Measurements from ENCODE around the gene DMXL2. TPM values are rescaled to one million over a fixed set of nuclear protein-coding genes. Genes with fewer than 3 reads are reported as not detected.
"Not testable (repeated sequence)": the region's sequence is repeated elsewhere in the genome, so short reads cannot be mapped to it uniquely, and the experiment has no call there.

The DMXL2 gene
- total RNA-seq, 1 donor: 54.9 TPM

DNA sequence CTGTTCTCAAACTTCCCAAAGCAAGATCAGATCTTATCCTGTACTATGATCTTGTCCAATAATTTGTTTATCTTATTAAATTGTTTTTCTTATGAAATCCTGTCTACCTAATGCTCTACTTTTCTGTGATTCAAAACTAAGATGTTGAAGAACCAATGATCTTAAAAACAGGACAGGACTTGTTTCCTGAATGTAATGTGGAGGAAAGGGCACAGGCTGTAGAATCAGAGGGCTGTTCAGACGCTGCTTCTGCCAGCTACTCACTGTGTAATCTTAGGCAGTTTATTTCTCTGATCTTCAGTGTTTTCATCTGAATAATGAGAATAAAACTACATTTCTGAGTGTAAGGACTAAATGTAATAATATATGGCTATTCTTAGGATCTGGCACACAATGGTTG, 20.1 kb upstream of the DMXL2 start:
- Histone ChIP-seq H3K27me3 (ENCODE audit: insufficient read depth, low read length) (no peaks in the 10 kb centered on the region), H3K4me3 (ENCODE audit: low read length) (no peak overlapping the region), H3K9me3 (ENCODE audit: low read depth, low read length) (no peaks in the 10 kb centered on the region), H3K4me1 (ENCODE audit: insufficient read depth, low read length) (peaks cover 19% of the 10 kb centered on the region)

DNA sequence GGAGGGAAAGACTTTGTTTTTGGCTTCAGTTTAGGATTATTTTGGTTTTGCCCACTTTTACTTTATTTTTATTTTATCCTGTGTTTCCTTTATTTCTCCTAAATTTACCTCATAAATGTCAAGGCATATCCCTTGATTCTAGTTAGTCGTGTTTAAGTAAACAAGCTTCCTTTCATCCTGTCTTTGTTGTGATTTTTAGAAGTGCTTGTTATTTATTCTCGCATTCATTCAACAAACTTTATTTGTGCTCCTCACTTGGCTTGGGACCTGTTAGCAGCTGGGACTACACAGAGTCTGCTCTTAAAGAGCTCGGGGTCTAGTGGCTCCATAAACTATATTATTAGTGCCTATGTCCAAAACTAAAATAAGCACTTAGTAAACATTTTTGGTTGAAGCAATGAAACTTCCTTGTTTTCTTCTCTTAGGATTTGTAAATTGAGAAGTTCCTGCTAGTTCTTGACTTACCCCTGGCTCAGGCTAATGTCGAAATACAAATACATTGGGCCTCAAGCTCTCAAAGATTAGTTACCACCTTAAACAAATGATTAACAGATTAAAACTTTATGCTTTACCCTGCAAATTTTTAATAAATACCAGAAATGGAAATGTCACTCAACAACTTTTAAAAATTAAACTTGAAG, 19.0 kb upstream of the DMXL2 start:
- Histone ChIP-seq H3K4me1 (ENCODE audit: insufficient read depth, low read length) (peaks cover 8% of the 10 kb centered on the region), H3K4me3 (ENCODE audit: low read length) (no peak overlapping the region), H3K27me3 (ENCODE audit: insufficient read depth, low read length) (no peaks in the 10 kb centered on the region)

DNA sequence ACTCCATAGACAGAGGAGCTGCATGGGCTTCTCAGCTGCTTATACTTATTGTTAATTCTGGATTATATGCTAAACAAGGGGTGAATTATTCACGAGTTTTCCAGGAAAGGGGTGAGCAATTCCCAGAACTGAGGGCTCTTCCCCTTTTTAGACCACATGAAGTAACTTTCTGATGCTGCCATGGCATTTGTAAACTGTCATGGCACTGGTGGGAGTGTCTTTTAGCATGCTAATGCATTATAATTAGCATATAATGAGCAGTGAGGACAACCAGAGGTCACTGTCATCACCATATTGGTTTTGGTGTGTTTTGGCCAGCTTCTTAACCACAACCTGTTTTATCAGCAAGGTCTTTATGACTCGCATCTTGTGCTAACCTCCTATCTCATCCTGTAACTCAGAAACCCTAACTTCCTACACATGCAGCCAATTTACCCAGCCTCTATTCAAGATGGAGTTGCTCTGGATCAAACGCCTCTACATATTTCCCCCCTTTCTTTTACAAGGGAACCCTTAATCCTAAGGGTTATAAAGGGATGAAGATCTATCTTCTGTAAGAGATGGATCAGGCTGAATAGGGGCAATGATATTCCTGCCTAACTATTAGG, 12.1 kb upstream of the DMXL2 start:
- no peaks in the 10 kb centered on the region for H3K9me3 ChIP-seq (ENCODE audit: low read depth, low read length)
- no peak overlapping the region for H3K4me3 ChIP-seq (ENCODE audit: low read length)
- H3K4me1 ChIP-seq (ENCODE audit: insufficient read depth, low read length): peaks cover 14% of the 10 kb centered on the region
- no peaks in the 10 kb centered on the region for H3K27me3 ChIP-seq (ENCODE audit: insufficient read depth, low read length)

More for the DNA sequence above, 19.0 kb upstream of the DMXL2 start:
- no peaks in the 10 kb centered on the region for H3K9me3 ChIP-seq (ENCODE audit: low read depth, low read length)

DNA sequence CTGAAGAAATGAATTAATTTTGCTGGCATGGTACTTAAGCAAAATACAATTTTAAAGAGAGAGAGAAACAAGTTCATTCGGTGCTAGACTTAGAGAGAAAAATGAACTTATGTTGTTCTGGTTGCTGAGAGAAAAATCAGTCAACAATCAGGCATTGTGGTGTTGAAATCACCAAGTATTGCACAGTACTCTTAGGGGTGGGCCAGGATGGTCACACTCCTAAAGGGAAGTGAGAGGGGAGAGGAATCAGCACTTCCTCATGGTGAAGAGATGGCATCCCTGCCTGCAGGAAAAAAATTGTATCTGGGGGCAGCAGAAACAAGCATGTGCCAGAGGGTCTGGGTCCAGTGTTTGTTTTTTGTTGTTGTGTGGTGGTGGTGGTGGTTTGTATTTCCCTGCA, 7.0 kb upstream of the DMXL2 start:
- no peaks in the 10 kb centered on the region for H3K9me3 ChIP-seq (ENCODE audit: low read depth, low read length)
- no peaks in the 10 kb centered on the region for H3K27me3 ChIP-seq (ENCODE audit: insufficient read depth, low read length)
- H3K4me1 ChIP-seq (ENCODE audit: insufficient read depth, low read length): peaks cover 45% of the 10 kb centered on the region
- H3K4me3 ChIP-seq (ENCODE audit: low read length): no peak overlapping the region

- Histone ChIP-seq H3K9me3 (ENCODE audit: low read depth, low read length) (no peaks in the 10 kb centered on the region), H3K27me3 (ENCODE audit: insufficient read depth, low read length) (no peaks in the 10 kb centered on the region), H3K4me3 (ENCODE audit: low read length) (no peak overlapping the region), H3K4me1 (ENCODE audit: insufficient read depth, low read length) (peaks cover 54% of the 10 kb centered on the region)
Observed at GRCh38 chr15:51625236-51625635, 2.7 kb upstream of the DMXL2 start.

- no peaks in the 10 kb centered on the region for H3K9me3 ChIP-seq (ENCODE audit: low read depth, low read length)
- no peak overlapping the region for H3K4me3 ChIP-seq (ENCODE audit: low read length)
- H3K4me1 ChIP-seq (ENCODE audit: insufficient read depth, low read length): peaks cover 41% of the 10 kb centered on the region
- H3K27me3 ChIP-seq (ENCODE audit: insufficient read depth, low read length): no peaks in the 10 kb centered on the region
Observed at GRCh38 chr15:51624022-51624421, 1.5 kb upstream of the DMXL2 start.

GRCh38 chr15:51623386-51623938, 891 bp upstream of the DMXL2 start:
- H3K4me3 ChIP-seq (ENCODE audit: low read length): peak overlapping the region; percentile 71
- H3K9me3 ChIP-seq (ENCODE audit: low read depth, low read length): no peaks in the 10 kb centered on the region
- H3K4me1 ChIP-seq (ENCODE audit: insufficient read depth, low read length): peaks cover 36% of the 10 kb centered on the region
- no peaks in the 10 kb centered on the region for H3K27me3 ChIP-seq (ENCODE audit: insufficient read depth, low read length)

DNA sequence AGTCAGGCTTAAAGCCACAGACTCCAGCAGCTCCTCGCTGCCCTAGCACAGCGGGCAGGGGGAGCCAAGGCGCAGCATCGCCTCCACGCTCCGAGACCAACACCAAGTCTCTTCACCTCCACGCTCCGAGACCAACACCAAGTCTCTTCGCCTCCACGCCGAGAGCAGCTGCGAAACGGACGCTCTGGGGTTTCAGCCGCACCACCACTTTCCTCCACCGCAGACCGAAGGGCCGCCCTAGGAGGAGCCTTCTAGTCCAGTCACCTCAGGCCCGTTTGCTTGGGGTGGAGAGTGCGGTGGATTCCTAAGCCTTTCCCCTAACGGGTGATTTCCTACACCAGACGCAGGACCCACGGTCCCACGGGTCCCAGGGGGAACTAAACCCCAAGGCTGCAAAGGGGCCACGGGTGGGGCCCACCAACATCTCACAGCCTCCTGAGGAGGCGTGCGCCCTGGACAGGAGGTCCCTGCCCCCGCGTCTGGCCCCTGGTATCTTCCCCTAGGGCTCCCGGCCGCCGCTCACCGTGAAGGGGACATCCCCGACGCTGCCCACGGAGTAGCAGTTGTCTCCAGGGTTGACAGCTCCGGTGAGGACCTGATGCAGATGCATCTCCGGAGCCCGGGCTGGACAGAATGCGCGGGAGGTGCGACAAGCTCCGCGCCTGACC, 501 bp downstream of the DMXL2 start:
- H3K27me3 ChIP-seq (ENCODE audit: insufficient read depth, low read length): no peaks in the 10 kb centered on the region
- peaks cover 39% of the 10 kb centered on the region for H3K4me1 ChIP-seq (ENCODE audit: insufficient read depth, low read length)
- H3K9me3 ChIP-seq (ENCODE audit: low read depth, low read length): no peaks in the 10 kb centered on the region
- peak overlapping the region; percentile 71 for H3K4me3 ChIP-seq (ENCODE audit: low read length)

DNA sequence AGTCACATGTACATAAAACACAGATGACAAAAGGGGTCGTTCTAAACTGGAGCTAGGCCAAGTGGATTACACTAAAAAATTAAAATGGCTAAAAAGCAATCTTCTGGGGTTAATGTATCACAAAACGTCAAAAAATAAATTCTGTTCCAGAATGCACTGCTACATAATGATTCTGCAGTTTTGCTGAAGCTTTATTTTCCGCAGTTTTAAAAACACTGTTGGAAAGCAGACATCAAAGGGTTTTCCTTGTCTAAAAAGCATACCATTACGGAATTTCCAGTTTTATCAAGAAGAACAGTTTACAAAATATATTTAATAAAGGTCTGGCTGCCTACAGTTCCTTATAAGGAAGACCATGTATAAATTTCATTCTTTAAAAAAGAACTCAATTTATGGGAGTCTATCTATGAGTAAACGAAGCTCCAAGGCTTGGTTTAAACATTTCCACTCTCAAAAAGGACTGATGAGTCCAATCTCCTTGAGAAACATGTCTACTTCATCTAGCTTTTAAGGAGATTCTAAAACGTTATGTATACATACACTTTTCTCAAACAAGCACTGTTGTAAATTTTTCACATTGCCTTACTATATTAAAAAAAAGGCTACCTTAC, 1.3 kb downstream of the DMXL2 start:
- Histone ChIP-seq H3K9me3 (ENCODE audit: low read depth, low read length) (no peaks in the 10 kb centered on the region), H3K4me3 (ENCODE audit: low read length) (peak overlapping the region; percentile 71), H3K27me3 (ENCODE audit: insufficient read depth, low read length) (no peaks in the 10 kb centered on the region), H3K4me1 (ENCODE audit: insufficient read depth, low read length) (peaks cover 42% of the 10 kb centered on the region)

DNA sequence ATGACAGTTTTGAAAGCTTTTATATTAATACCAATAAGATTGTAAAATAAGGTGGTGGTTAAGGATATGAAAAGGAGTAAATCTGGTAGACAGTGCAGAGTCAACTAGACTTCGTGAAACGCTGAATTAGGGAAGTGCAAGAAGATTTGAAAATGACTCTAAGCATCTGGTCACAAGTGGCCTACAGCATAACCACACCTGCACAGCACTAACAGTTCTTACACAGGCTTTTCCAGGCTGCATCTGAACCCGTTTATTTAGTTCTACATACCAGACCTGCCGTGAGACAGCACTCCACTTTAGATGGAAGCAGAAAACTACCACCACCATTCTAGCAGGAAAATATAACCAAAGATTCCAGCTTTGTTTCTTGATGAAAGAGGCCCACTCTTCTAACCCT, 1.9 kb downstream of the DMXL2 start:
- Histone ChIP-seq H3K4me1 (ENCODE audit: insufficient read depth, low read length) (peaks cover 38% of the 10 kb centered on the region), H3K27me3 (ENCODE audit: insufficient read depth, low read length) (no peaks in the 10 kb centered on the region), H3K9me3 (ENCODE audit: low read depth, low read length) (no peaks in the 10 kb centered on the region), H3K4me3 (ENCODE audit: low read length) (peak overlapping the region; percentile 71)

DNA sequence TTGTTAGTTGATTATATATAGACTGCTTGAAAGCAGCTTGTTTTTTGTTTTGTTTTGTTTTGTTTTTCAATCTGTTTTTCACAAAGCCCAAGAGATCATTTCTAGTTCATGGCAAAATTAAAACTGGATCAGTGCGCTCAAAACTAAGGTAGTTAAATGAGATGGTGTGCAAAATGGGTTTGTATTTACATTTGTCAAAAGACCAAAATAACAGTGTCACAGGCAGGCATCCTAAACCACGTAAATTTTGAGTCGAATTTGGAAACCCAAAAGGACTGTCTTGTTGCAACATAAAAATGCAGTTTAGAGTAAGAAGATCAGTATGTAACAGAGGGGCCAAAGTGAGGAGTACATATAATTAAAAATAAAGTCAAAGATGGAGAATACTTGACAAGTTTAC, 2.4 kb downstream of the DMXL2 start:
- Histone ChIP-seq H3K4me3 (ENCODE audit: low read length) (peak overlapping the region; percentile 71), H3K4me1 (ENCODE audit: insufficient read depth, low read length) (peaks cover 33% of the 10 kb centered on the region), H3K27me3 (ENCODE audit: insufficient read depth, low read length) (no peaks in the 10 kb centered on the region), H3K9me3 (ENCODE audit: low read depth, low read length) (no peaks in the 10 kb centered on the region)

GRCh38 chr15:51619331-51620035, 3.1 kb downstream of the DMXL2 start:
- H3K4me3 ChIP-seq (ENCODE audit: low read length): peak overlapping the region; percentile 71
- no peaks in the 10 kb centered on the region for H3K27me3 ChIP-seq (ENCODE audit: insufficient read depth, low read length)
- H3K4me1 ChIP-seq (ENCODE audit: insufficient read depth, low read length): peaks cover 27% of the 10 kb centered on the region
- H3K9me3 ChIP-seq (ENCODE audit: low read depth, low read length): no peaks in the 10 kb centered on the region

DNA sequence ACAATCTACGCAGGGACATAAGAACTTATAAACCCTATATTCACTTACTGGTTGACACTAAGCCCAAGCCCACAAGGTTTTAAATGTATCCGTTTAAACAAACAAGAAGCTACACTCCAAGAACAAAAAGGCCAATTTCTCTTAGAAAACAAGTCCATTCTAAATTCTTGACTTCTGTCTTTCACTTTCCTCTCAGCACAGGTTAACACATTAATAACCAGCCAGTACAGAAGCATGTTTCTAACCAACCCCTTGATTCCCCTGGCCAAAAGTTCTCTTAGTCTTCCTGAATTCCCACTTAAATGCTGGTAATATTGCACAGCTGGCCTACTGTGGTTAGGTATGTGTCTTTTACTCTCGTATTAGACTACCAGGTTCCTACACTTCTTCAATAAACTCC, 4.7 kb downstream of the DMXL2 start:
- peaks cover 15% of the 10 kb centered on the region for H3K4me1 ChIP-seq (ENCODE audit: insufficient read depth, low read length)
- no peaks in the 10 kb centered on the region for H3K9me3 ChIP-seq (ENCODE audit: low read depth, low read length)
- no peaks in the 10 kb centered on the region for H3K27me3 ChIP-seq (ENCODE audit: insufficient read depth, low read length)
- no peak overlapping the region for H3K4me3 ChIP-seq (ENCODE audit: low read length)

- Histone ChIP-seq H3K9me3 (ENCODE audit: low read depth, low read length) (no peaks in the 10 kb centered on the region), H3K4me1 (ENCODE audit: insufficient read depth, low read length) (peaks cover 12% of the 10 kb centered on the region)
Observed at GRCh38 chr15:51613951-51614350, 8.6 kb downstream of the DMXL2 start.

GRCh38 chr15:51612669-51613068, 9.9 kb downstream of the DMXL2 start:
- not testable (repeated sequence) for H3K27me3 ChIP-seq (ENCODE audit: insufficient read depth, low read length); H3K4me3 ChIP-seq (ENCODE audit: low read length); H3K4me1 ChIP-seq (ENCODE audit: insufficient read depth, low read length); H3K9me3 ChIP-seq (ENCODE audit: low read depth, low read length)

More at GRCh38 chr15:51613951-51614350, 8.6 kb downstream of the DMXL2 start:
- Histone ChIP-seq H3K27me3 (ENCODE audit: insufficient read depth, low read length) (no peaks in the 10 kb centered on the region), H3K4me3 (ENCODE audit: low read length) (no peak overlapping the region)
